SU-DHL-6 (cell line): ENCODE results near the gene JAK1.

Source experiments
- EZH2phosphoT487 ChIP-seq: fragments of 200-600 bp; sonication (generic), shearing (Covaris generic); conservative IDR thresholded peaks from 2 replicates; pipeline ENCODE4 v1.6.1; 2018; ENCODE audit warnings: mild to moderate bottlenecking, antibody characterized with exemption, low read length, moderate library complexity, mixed read lengths
- TF ChIP-seq, protein P1 (sequence below): fragments of 200-600 bp; sonication (generic); IDR thresholded peaks from one replicate; pipeline ENCODE4 v1.5.1; 2017; ENCODE audit warnings: antibody characterized with exemption, mild to moderate bottlenecking, low read length, moderate library complexity; ENCODE audit not compliant: insufficient read depth, poor library complexity, severe bottlenecking

DNA sequence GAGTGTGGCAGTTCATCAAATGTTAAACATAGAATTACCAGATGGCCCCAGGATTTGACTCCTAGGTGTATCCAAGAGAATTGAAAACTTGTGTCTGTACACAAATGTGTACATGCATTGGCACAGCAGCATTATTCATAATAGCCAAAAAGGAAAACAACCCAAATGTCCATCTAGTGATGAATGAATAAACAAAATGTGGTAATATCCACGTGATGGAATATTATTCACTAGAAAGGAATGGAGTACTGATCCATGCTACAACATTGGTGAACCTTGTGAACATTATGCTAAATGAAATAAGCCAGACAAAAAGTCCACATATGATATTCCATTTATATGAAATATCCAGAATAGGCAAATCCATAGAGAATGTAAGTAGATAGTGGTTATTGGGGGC is 143.7 kb downstream of the JAK1 start:
- TF ChIP-seq, protein P1, sequence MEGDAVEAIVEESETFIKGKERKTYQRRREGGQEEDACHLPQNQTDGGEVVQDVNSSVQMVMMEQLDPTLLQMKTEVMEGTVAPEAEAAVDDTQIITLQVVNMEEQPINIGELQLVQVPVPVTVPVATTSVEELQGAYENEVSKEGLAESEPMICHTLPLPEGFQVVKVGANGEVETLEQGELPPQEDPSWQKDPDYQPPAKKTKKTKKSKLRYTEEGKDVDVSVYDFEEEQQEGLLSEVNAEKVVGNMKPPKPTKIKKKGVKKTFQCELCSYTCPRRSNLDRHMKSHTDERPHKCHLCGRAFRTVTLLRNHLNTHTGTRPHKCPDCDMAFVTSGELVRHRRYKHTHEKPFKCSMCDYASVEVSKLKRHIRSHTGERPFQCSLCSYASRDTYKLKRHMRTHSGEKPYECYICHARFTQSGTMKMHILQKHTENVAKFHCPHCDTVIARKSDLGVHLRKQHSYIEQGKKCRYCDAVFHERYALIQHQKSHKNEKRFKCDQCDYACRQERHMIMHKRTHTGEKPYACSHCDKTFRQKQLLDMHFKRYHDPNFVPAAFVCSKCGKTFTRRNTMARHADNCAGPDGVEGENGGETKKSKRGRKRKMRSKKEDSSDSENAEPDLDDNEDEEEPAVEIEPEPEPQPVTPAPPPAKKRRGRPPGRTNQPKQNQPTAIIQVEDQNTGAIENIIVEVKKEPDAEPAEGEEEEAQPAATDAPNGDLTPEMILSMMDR = no peak
- no peak for TF ChIP-seq EZH2phosphoT487
